Natural killer cell (primary cell): Measurements from ENCODE around the gene CEP68. TPM values are rescaled to one million over a fixed set of nuclear protein-coding genes. Genes with fewer than 3 reads are reported as not detected.

Experiments used
- ATAC-seq, 3 donors: fragments of 150-1000 bp in 2 of 3; fragments of 200-7000 bp in 1 of 3; cut with Tn5 transposase; 1 replicate in 1 of 3; 2 replicates in 2 of 3; pipeline ENCODE4 v1.10.0; 2021; ENCODE audit warnings: mild to moderate bottlenecking in 2 of 3, moderate library complexity in 2 of 3
- DNase-seq, 2 donors: peaks; one replicate each; pipeline versions ENCODE4 v3.0.0 to v3.0.0-alpha.2; 2013 to 2021; ENCODE audit warnings: mixed read lengths in 1 of 2
- H3K27ac ChIP-seq: one replicate; pipeline ENCODE4 v1.5.1; 2013; ENCODE audit warnings: mild to moderate bottlenecking, low read length
- H3K27me3 ChIP-seq: one replicate; pipeline ENCODE4 v1.6.1; 2013; ENCODE audit warnings: low read length; ENCODE audit not compliant: control insufficient read depth, insufficient read depth
- H3K36me3 ChIP-seq: one replicate; pipeline ENCODE4 v1.6.1; 2013; ENCODE audit warnings: low read length; ENCODE audit not compliant: control insufficient read depth, insufficient read depth
- H3K4me1 ChIP-seq: one replicate; pipeline ENCODE4 v1.6.1; 2013; ENCODE audit warnings: low read length; ENCODE audit not compliant: control insufficient read depth, insufficient read depth
- H3K4me3 ChIP-seq: one replicate; pipeline ENCODE4 v1.5.1; 2013; ENCODE audit warnings: low read length
- H3K9me3 ChIP-seq: one replicate; pipeline ENCODE4 v1.6.1; 2013; ENCODE audit warnings: low read length; ENCODE audit not compliant: control insufficient read depth, insufficient read depth
- H3K27ac Mint-ChIP-seq, 2 donors: one replicate each; pipeline ENCODE4 v1.8.0; 2022; ENCODE audit warnings: mild to moderate bottlenecking in 2 of 2, mixed read lengths in 2 of 2, moderate library complexity in 1 of 2
- H3K27me3 Mint-ChIP-seq, 2 donors: one replicate each; pipeline ENCODE4 v1.8.0; 2022; ENCODE audit warnings: low read depth in 2 of 2, mixed read lengths in 2 of 2
- H3K36me3 Mint-ChIP-seq: one replicate; pipeline ENCODE4 v1.8.0; 2022; ENCODE audit warnings: mixed read lengths
- H3K4me1 Mint-ChIP-seq, 2 donors: one replicate each; pipeline ENCODE4 v1.8.0; 2022; ENCODE audit warnings: mixed read lengths in 2 of 2
- H3K4me3 Mint-ChIP-seq: one replicate; pipeline ENCODE4 v1.8.0; 2022; ENCODE audit warnings: mild to moderate bottlenecking, moderate library complexity, mixed read lengths
- H3K9me3 Mint-ChIP-seq, 2 donors: one replicate each; pipeline ENCODE4 v1.8.0; 2022; ENCODE audit warnings: mixed read lengths in 2 of 2
- WGBS: methylation state at CpG from one replicate; pipeline ENCODE4 v1.1.7; 2013; ENCODE audit warnings: missing lambda C conversion rate; ENCODE audit not compliant: insufficient coverage; 5-methylcytosine and 5-hydroxymethylcytosine counted together
- intact Hi-C: fragments of 100-400 bp; cut with micrococcal nuclease; formaldehyde crosslinking; loops from one replicate; pipeline ENCODE4 v1.14.2; 2022
- total RNA-seq, 4 donors: library from RNA; stranded (reverse); fragments of 120-200 nt in 1 of 4; gene quantifications; one replicate each; pipeline versions ENCODE4 v1.2.3 to v1.2.4, GENCODE V29; 2013 to 2022
- TF ChIP-seq, protein P1 (sequence below): fragments of 200-600 bp; IDR thresholded peaks from one replicate; pipeline ENCODE4 v1.8.0; 2022; ENCODE audit warnings: antibody characterized with exemption

Gene CEP68
- total RNA-seq, 3 donors from 2014 or later (not counting 1 experiment from before 2014, with no cell fraction given): 5.6 to 8.3 (median 5.8) TPM

DNA sequence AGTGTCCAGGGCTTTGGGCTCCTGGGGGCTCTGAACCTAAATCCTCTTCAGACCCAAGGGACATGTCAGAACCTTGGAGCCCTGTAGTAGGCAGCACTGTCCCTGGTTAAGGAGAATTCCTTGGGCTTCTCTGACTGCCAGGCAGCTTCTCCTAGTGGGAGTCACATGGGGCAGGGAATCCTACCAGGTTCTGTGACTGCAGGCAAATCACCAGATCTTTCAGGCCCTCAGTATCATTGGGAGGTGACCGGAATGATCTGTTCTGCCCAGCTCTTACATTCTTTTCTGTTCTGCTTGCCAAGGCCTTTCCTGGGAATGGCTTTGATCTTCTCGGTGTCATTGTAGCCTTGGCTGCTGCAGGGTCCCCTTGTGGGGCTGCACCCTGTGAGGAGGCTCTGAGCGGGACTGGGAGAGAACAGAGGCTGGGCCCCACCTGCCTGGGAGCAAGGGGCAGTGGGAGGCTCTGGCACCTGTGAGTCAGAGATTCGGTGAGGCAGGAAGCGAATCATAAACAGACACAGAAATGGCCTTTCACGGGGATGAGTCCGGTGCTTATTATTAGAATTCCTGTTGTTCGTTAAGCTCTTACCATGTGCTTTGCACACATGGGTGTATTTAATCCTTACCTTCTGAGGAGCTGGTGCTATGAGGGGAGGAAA is 14.1 kb downstream of the CEP68 start:
- 80% methylated on average over 8 of the region's 8 CpGs for WGBS
- Mint-ChIP-seq H3K4me1 (peaks cover 14 to 21% of the 10 kb centered on the region in 2 donors), H3K4me3 (no peak overlapping the region), H3K27ac (peak overlapping the region; percentile 38 to 53), H3K9me3 (no peaks in the 10 kb centered on the region), H3K36me3 (no peaks in the 10 kb centered on the region), H3K27me3 (no peaks in the 10 kb centered on the region)
- DNase-seq: no peak
- Histone ChIP-seq H3K36me3 (peaks cover 28% of the 10 kb centered on the region), H3K9me3 (no peaks in the 10 kb centered on the region), H3K27me3 (no peaks in the 10 kb centered on the region), H3K27ac (no peak overlapping the region), H3K4me1 (peaks cover 15% of the 10 kb centered on the region), H3K4me3 (no peak overlapping the region)
- intact Hi-C loops: no loop called here
- TF ChIP-seq, protein P1, sequence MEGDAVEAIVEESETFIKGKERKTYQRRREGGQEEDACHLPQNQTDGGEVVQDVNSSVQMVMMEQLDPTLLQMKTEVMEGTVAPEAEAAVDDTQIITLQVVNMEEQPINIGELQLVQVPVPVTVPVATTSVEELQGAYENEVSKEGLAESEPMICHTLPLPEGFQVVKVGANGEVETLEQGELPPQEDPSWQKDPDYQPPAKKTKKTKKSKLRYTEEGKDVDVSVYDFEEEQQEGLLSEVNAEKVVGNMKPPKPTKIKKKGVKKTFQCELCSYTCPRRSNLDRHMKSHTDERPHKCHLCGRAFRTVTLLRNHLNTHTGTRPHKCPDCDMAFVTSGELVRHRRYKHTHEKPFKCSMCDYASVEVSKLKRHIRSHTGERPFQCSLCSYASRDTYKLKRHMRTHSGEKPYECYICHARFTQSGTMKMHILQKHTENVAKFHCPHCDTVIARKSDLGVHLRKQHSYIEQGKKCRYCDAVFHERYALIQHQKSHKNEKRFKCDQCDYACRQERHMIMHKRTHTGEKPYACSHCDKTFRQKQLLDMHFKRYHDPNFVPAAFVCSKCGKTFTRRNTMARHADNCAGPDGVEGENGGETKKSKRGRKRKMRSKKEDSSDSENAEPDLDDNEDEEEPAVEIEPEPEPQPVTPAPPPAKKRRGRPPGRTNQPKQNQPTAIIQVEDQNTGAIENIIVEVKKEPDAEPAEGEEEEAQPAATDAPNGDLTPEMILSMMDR: no peak
- no peak for ATAC-seq

DNA sequence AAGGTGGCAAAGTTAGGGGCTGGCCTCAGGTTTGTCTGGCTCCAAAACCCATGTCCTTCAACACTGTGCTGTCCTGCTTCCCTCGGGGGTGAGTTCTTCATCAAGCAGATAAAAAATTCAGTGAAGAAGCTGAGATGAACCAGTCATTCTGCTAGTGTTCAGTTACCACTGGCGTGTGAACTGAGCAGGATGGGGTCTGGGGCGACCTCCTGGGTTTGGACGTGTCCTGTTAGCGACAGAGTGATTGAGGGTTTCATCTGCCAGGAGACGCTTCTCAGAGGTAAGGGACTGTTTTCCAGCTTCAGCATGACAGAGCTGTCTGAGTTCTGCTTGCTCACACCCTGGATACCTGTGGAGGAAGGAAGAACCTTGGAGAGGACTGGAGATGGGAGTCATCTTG is 14.6 kb downstream of the CEP68 start:
- H3K27ac Mint-ChIP-seq: peak overlapping the region; percentile 38 to 53
- H3K4me1 Mint-ChIP-seq: peaks cover 14 to 21% of the 10 kb centered on the region in 2 donors
- ATAC-seq: no peak
- Histone ChIP-seq H3K9me3 (no peaks in the 10 kb centered on the region), H3K27me3 (no peaks in the 10 kb centered on the region), H3K4me1 (peaks cover 15% of the 10 kb centered on the region), H3K27ac (no peak overlapping the region), H3K4me3 (no peak overlapping the region), H3K36me3 (peaks cover 28% of the 10 kb centered on the region)
- no peak for DNase-seq
- WGBS: 91% methylated on average over 6 of the region's 6 CpGs
- no peaks in the 10 kb centered on the region for H3K9me3 Mint-ChIP-seq
- H3K36me3 Mint-ChIP-seq: no peaks in the 10 kb centered on the region
- H3K27me3 Mint-ChIP-seq: no peaks in the 10 kb centered on the region
- TF ChIP-seq, protein P1: no peak
- intact Hi-C loops: no loop called here
- no peak overlapping the region for H3K4me3 Mint-ChIP-seq

DNA sequence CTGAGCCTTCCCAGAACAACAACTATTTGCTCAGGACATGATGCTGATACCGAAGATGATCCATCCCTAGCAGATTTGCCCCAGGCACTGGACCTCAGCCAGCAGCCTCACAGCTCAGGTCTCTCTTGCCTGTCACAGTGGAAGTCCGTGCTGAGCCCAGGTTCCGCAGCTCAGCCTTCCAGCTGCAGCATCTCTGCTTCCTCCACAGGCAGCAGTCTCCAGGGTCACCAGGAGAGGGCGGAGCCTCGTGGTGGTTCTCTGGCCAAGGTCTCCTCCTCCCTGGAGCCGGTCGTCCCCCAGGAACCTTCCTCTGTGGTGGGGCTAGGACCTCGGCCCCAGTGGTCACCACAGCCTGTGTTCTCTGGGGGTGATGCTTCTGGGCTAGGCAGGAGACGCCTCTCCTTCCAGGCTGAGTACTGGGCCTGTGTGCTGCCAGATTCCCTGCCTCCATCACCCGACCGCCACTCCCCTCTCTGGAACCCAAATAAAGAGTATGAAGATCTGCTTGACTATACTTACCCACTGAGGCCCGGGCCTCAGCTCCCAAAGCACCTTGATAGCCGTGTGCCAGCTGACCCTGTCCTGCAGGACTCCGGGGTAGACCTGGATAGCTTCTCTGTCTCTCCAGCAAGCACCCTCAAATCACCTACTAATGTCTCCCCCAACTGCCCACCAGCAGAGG is 15.4 kb downstream of the CEP68 start:
- Histone ChIP-seq H3K27ac (no peak overlapping the region), H3K4me3 (no peak overlapping the region), H3K9me3 (no peaks in the 10 kb centered on the region), H3K36me3 (peaks cover 28% of the 10 kb centered on the region), H3K4me1 (peaks cover 15% of the 10 kb centered on the region), H3K27me3 (no peaks in the 10 kb centered on the region)
- Mint-ChIP-seq H3K27ac (no peak overlapping the region), H3K9me3 (no peaks in the 10 kb centered on the region), H3K27me3 (no peaks in the 10 kb centered on the region), H3K4me3 (no peak overlapping the region), H3K4me1 (peaks cover 14 to 21% of the 10 kb centered on the region in 2 donors), H3K36me3 (no peaks in the 10 kb centered on the region)
- ATAC-seq (no peak), DNase-seq (no peak)
- intact Hi-C loops: no loop called here
- 91% methylated on average over 14 of the region's 14 CpGs for WGBS
- TF ChIP-seq, protein P1: no peak
